ENCODE data around the gene MAPK14.
"Not testable (repeated sequence)": the region's sequence is repeated elsewhere in the genome, so short reads cannot be mapped to it uniquely, and the experiment has no call there.

Gene MAPK14

DNA sequence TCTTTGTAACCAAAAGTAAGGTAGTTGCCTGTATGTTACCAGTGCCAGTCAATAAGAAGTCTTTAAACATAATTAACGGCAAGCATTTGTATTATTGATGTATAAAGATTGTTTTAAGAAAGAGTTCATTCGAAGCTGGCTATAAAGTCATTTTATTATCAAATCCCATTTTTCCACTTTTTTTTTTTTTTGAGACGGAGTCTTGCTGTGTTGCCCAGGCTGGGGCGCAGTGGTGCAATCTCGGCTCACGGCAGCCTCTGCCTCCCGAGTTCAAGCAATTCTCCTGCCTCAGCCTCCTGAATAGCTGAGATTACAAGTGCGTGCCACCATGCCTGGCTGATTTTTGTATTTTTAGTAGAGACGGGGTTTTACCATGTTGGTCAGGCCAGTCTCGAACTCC lies 5.5 kb downstream of the MAPK14 start:
- in situ Hi-C loops (cut with HindIII; ENCODE audit: low pct_ligation_motif_present, low pct_unique_long_range_greater_than_20kb, low sequenced_read_pairs), result not testable (repeated sequence)

DNA sequence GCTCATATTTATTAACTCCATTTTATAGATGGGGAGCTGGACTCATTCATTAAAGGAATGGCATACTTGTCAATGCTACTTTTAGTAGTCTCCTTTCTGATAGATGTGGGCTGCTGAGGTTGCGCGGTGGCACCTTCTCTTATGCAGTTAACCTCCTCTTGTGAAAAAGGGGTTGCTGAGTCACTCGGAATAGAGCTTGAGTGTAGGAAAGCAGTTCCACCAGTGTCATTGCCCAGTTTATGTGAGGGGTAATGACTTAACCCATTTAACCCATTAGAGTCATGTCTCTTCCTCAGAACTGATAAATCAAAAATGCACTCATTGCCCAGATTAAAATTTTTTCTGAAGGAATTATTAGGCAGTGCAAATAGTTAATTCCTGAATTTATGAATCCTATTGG lies 6.3 kb downstream of the MAPK14 start:
- DNase-seq, result no peak
- in situ Hi-C loops (cut with HindIII; ENCODE audit: low pct_ligation_motif_present, low pct_unique_long_range_greater_than_20kb, low sequenced_read_pairs), result no loop called here

More for the DNA sequence above, 5.5 kb downstream of the MAPK14 start:
- not testable (repeated sequence) for DNase-seq

DNA sequence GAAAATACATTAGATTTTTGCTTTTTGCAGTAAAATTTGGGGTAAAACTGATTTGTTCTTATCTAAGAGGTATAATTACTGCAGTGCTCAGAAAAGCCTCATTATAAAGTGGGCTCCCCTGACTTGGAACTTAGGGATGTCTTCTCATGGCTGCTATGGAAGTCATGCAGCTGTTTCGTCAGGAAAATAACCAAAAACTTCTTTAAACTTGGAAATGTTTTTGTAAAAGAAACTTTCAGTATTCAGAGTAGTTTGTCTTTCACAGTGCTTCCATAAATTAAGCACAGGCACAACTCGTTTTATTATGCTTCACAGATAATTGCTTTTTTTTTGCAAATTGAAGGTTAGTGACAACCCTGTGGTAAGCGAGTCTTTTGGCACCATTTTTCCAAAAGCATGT lies 6.8 kb downstream of the MAPK14 start:
- no peak for DNase-seq
- in situ Hi-C loops (cut with HindIII; ENCODE audit: low pct_ligation_motif_present, low pct_unique_long_range_greater_than_20kb, low sequenced_read_pairs), result no loop called here

DNA sequence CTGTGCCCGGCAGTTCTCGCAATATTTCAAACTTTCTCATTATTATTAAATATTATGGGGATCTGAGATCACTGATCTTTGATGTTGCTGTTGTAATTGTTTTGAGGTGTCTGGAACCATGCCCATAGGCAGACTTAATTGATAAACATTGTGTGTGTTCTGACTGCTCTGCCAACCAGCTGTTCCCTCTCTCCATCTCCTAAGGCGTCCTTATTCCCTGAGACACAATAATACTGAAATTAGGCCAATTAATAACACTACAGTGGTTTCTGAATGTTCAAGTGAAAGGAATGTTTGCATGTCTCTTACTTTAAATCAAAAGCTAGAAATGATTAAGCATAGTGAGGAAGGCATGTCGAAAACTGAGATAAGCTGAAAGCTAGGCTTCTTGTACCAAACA lies 7.6 kb downstream of the MAPK14 start:
- DNase-seq, result no peak
- in situ Hi-C loops (cut with HindIII; ENCODE audit: low pct_ligation_motif_present, low pct_unique_long_range_greater_than_20kb, low sequenced_read_pairs), result no loop called here

DNA sequence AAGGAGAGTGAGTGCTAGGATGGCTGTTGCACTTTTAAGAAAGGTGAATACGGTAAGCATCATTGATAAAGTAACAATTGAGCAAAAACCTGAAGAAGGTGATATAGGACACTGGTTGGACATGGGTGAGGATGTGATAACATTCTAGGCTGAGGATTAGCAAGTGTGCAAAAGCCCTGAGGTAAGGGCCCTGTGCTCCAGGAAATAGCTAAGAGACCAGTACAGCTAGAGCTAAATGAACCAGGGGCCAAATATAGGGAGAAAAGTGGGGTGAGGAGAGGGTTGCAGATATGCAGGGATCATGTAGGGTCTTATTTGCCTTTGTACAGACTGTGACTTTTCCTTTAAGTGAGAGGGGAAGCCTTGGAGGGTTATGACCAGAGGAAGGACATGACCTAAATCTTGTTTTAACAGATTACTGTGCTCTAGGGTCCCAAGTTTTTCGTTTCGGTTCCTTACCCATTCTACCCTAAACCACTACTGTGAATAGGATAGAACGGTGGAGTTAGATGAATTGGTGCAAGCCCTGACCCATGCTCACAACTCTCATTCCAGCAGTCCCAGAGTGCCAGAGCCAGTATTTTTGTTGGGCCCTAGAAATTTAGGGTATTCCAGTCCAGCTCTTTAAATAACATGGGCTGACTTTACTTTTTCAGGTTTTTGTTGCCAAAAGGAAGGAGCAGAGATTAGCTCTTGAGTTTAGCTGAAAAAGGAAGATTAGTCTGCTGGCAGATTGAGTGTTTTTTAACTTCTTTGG lies 10.7 kb downstream of the MAPK14 start:
- DNase-seq, result no peak
- in situ Hi-C loops (cut with HindIII; ENCODE audit: low pct_ligation_motif_present, low pct_unique_long_range_greater_than_20kb, low sequenced_read_pairs), result no loop called here

DNA sequence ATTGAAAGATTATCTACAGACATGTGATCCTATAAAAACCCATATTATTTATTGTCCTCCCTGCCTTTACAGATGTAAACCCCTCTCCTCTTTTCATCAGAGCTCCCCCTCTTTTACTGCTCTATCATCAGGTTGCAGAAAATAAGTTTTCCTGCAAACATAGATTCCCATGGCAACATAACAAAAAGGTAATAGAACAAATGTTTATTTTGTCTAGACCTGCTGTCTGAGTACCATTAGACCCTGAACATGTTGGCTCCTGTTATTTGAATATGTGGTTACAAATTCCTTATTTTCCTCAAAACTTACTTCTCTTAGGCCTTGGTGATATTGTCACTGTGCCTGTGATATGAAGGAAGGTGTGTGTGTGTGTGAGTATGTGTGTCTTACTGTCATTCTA lies 11.5 kb downstream of the MAPK14 start:
- in situ Hi-C loops (cut with HindIII; ENCODE audit: low pct_ligation_motif_present, low pct_unique_long_range_greater_than_20kb, low sequenced_read_pairs), result no loop called here
- no peak for DNase-seq

DNA sequence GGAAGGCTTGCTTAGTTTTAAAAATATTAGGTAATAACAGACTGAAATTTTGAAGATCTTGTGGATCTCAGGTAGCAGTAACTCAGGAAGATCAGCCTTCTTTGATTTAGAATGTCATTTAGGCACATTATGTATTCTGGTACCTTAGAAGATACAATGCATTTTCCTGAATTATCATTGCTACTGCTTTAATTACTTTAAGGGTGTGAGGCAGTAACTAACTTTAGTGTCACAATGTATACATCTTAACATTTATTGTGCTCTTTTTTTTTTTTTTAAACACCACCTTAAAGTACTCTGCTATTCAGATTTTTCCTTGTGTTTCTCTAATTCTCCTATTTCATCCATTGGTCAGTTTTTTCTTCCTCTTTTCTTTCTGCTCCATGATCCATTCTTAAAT lies 13.3 kb downstream of the MAPK14 start:
- in situ Hi-C loops (cut with HindIII; ENCODE audit: low pct_ligation_motif_present, low pct_unique_long_range_greater_than_20kb, low sequenced_read_pairs), result no loop called here
- DNase-seq, result no peak

DNA sequence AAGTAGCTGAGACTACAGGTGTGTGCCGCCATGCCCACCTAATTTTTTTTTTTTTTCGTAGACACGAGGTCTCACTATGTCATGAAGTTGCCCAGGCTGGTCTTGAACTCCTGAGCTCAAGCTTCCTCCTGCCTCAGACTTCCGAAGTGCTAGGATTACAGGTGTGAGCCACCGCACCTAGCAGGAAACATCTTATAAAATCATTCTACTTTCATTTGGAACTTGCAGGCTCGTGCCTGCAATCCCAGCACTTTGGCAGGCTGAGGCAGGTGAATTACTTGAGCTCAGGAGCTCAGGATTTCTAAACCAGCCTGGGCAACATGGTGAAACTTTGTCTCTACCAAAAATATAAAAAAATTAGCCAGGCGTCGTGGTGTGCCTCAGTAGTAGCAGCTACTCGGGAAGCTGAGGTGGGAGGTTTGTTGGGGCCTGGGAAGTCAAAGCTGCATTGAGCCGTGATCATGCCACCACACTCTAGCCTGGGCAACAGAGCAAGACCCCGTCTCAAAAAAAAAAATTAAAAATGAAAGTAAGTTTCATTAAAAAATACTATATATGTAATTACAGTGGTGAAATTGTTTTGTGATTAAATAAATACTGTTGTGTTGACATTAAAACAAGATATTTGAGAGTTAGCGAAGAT lies 15.1 kb downstream of the MAPK14 start:
- in situ Hi-C loops (cut with HindIII; ENCODE audit: low pct_ligation_motif_present, low pct_unique_long_range_greater_than_20kb, low sequenced_read_pairs), result no loop called here
- DNase-seq, result no peak

DNA sequence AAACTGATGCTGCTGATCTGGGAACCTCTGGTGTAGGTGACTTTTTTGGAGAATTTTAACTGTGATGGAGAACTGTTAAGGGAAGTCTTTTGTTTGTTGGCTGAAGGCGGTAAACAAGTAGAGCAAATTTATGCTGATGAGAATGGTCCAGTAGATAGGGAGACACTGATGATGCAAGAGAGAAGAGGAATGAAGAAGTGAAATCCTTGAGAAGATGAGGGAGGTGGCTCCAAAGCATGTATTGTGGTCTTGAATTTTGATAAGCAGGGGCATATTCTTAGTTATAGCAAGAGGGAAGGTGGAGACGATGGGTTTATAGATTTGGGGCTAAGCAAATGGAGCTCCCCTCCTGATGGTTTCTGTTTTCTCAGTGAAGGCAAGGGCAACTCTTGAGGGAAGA lies 22.0 kb downstream of the MAPK14 start:
- no peak for DNase-seq
- in situ Hi-C loops (cut with HindIII; ENCODE audit: low pct_ligation_motif_present, low pct_unique_long_range_greater_than_20kb, low sequenced_read_pairs), result no loop called here

DNA sequence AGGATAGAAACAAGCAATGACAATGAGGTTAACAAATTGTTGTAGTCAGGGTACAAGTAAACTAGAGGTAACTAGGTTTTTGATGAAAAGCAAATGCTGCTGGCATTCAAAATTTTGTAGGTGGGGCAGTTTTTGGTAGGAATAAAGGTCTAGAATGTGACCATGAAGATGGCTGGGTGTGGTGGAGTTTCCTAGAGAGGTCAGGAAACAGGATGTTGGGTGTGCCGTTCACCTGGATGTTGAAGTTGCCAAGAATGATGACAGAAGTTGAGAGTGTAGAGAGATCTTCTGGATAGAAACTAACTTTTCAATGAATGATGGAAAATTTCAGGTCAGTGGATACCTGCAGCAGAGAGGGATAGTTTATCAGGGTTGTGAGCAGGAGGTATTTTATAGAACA lies 22.7 kb downstream of the MAPK14 start:
- in situ Hi-C loops (cut with HindIII; ENCODE audit: low pct_ligation_motif_present, low pct_unique_long_range_greater_than_20kb, low sequenced_read_pairs), result no loop called here
- no peak for DNase-seq

DNA sequence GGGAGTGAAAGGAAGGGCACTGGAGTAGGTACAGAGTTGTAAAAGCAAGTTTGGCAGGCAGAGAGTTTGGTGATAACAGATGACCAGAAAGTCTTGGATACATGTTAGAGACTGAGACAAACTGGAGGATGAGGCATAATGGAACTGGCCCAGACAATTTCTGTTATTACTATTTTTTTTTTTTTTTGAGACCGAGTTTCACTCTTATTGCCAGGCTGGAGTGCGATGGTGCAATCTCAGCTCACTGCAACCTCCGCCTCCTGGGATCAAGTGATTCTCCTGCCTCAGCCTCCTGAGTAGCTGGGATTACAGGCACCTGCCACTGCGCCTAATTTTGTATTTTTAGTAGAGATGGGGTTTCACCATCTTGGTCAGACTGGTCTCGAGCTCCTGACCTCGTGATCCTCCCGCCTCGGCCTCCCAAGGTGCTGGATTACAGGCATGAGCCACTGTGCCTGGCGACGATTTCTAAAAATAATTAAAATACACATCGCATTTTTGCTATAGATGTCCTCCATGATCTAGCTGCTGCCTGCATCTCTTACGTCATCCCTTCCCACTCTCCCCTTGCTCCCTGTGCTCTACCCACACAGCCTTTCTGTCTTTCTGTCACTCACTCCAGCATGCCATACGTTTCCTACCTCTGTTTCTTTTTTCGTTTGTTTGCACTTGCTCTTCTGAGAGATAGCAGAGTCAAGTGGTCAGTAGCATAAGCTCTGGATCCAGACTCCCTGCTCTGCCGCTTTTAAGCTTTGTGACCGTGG lies 23.5 kb downstream of the MAPK14 start:
- in situ Hi-C loops (cut with HindIII; ENCODE audit: low pct_ligation_motif_present, low pct_unique_long_range_greater_than_20kb, low sequenced_read_pairs), result no loop called here
- DNase-seq, result no peak

DNA sequence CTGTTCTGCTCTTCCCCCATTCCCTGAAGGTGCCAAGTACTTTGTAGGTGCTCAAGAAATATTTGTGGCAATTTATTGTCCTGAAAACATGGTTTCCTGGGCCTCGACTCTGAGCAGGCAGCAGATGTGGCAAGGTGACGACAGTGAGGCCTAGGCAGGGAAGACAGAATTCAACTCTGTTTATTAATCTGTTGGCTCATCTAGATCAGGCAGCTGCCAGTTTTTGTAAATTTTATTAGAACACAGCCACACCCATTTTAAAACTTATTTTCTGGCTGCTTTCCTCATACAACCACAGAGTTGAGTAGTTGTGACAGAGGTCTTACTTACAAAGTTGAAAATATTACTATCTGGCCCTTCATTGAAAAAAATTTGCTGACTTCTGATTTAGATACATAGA lies 24.5 kb downstream of the MAPK14 start:
- no peak for DNase-seq
- in situ Hi-C loops (cut with HindIII; ENCODE audit: low pct_ligation_motif_present, low pct_unique_long_range_greater_than_20kb, low sequenced_read_pairs), result no loop called here

DNA sequence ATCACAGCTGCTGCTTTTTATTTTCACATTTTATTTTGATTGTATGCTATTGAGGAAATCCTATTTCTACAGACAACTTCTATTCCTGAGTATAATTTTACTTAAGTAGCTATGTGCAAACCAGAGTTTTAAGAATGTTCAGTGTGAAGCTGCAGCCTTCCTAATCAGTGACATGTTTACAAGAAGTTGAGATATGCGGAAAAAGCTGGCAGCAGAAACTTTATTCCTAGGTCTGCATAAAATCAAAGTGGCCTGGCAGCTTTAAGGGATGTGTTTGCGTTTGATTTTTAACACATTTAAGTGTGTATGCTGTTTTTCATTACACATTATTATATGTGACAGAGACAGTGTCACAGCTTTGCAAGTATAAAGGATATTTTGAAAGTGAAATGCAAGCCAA lies 26.3 kb downstream of the MAPK14 start:
- no peak for DNase-seq
- in situ Hi-C loops (cut with HindIII; ENCODE audit: low pct_ligation_motif_present, low pct_unique_long_range_greater_than_20kb, low sequenced_read_pairs), result no loop called here

DNA sequence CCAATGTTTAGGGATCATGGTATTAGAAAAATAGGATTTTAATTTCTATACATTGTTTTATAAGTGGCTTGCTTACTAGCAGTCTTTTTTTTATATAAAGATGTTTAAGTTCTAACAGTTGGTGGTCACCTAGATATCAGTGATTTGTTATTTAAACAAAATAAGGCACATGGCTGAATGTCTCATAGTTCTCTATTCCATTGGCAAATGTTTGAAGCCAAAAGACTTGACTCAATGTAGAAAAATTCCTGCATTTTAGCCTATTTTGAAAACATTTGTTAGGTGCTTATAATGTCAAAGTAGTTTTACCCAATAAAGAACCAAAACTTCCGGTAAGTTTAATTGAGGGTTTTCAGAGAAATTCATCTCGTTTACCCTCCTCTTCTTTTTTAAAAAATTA lies 26.8 kb downstream of the MAPK14 start:
- in situ Hi-C loops (cut with HindIII; ENCODE audit: low pct_ligation_motif_present, low pct_unique_long_range_greater_than_20kb, low sequenced_read_pairs), result no loop called here
- DNase-seq, result no peak

DNA sequence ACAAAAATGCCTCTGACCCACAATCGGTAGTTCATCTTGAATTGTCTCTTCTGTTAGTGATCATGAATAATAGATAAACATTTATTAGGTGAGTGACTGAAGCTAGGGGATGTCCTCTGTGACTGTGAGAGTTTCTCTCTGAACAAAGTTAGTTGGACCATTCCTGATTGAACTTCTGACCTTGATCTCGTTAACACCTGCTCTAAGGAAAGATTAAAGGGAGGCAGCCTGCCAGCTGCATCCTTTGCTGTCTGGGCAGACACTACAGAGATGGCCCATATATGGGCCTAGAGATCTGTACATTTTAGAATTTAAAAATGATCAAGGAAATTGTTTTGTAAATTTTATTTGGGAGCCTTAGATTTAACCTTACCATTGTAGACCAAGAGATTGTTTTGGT lies 27.3 kb downstream of the MAPK14 start:
- in situ Hi-C loops (cut with HindIII; ENCODE audit: low pct_ligation_motif_present, low pct_unique_long_range_greater_than_20kb, low sequenced_read_pairs), result no loop called here
- no peak for DNase-seq

DNA sequence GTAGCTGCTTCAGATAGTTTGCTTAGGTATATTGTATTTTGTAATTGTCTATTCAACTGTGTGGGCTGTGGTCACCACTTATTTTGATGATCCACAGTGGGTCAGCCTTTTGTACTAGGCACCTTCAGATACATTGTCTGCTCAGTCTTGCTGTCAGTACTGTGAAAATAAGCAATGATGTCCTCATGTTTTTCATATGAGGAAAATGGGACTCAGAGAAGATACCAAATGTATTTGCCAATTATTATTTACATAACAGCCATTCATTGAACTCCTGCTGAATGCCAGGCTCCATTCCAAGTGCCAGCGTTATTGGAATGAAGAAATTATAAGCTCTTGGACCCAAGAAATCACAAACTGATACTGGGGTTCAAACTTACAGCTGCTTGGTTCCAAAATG lies 28.6 kb downstream of the MAPK14 start:
- in situ Hi-C loops (cut with HindIII; ENCODE audit: low pct_ligation_motif_present, low pct_unique_long_range_greater_than_20kb, low sequenced_read_pairs), result no loop called here
- no peak for DNase-seq

DNA sequence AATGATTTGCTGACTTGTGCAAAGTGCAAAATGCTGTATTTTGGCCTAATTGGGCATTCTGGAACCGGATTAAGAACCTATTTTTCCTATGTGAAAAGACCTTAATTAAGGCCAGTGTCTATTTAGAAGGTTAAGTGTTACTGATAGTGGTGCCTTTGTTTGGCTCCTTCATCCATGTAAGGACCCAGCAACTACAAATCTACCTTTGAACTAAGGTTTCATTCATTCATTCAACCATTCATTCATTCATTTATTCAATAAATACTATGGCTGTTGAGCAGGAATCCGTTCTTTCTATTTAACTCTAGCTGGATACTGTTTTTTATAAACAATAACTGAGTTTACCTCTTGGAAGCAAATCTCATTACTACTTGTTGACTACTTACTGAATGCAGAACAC lies 33.6 kb downstream of the MAPK14 start:
- no peak for DNase-seq
- in situ Hi-C loops (cut with HindIII; ENCODE audit: low pct_ligation_motif_present, low pct_unique_long_range_greater_than_20kb, low sequenced_read_pairs), result no loop called here

DNA sequence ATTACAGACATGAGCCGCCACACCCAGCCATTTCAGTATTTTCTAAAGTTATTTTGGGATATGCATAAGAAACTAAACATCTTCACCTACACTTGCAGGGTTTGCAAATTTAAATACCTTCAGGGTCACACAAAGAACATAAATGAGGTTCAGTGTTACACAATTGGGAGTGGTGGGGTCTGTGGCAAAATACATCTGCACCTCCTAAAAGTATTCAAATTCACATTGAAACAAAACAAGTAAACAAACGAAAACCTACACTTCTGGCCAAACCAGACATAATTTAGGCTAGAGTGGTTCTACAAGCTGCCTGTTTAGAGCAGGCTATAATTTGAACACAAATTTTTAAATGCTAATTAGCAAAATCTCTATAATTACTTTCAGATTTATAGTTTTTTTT lies 34.6 kb downstream of the MAPK14 start:
- in situ Hi-C loops (cut with HindIII; ENCODE audit: low pct_ligation_motif_present, low pct_unique_long_range_greater_than_20kb, low sequenced_read_pairs), result no loop called here
- no peak for DNase-seq

DNA sequence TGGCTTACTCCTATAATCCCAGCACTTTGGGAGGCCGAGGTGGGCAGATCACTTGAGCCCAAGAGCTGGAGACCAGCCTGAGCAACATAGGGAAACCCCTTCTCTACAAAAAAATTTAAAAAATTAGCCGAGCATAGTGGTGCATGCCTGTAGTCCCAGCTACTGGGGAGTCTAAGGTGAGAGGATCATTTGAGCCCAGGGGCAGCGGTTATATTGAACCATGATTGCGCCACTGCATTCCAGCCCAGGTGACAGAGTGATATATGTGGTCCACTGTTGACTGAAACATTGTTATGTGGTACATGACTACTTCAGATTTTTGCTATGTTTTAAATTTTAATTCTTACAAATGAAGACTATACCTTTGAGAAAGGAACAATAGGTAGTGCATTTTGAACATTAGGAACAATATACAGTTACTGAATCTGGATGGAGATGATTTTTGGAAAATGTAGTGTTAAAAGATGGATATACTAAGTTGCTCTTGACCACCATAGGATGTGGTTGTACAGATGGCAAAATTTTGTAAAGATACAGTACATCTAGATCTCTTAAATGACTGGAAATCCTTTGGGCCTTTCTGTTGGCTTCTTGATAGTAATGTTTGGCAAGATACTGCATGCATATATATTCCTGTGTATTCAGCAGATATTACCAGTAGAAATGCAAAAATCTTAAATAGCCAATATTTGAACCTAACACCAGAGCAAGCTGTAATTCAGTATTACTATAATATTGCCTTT lies 35.9 kb downstream of the MAPK14 start:
- in situ Hi-C loops (cut with HindIII; ENCODE audit: low pct_ligation_motif_present, low pct_unique_long_range_greater_than_20kb, low sequenced_read_pairs), result no loop called here
- DNase-seq, result no peak

Data from ACHN (cell line).